IMR-90 (cell line): Measurements from ENCODE around the gene ENKUR. TPM values are rescaled to one million over a fixed set of nuclear protein-coding genes. Genes with fewer than 3 reads are reported as not detected.

Experiments
- ATAC-seq: fragments of 200-7000 bp; cut with Tn5 transposase; 2 replicates; pipeline ENCODE4 v1.9.1; 2020; ENCODE audit warnings: low read depth, mild to moderate bottlenecking, moderate library complexity
- BruUV-seq: library from RNA; stranded (reverse); fragments of 400-500 nt; replicated peaks from 2 replicates; lab custom pipeline; 2021; lab: Mats Ljungman, UMichigan
- CTCF ChIA-PET: fragments of 300-600 bp; formaldehyde crosslinking; extraction: SDS; loops from one replicate; lab custom pipeline; 2021; ENCODE audit warnings: antibody characterized with exemption; lab: Yijun Ruan, JAX
- POLR2A ChIA-PET: fragments of 300-600 bp; sonication (Branson Sonifier 250); formaldehyde crosslinking; loops from one replicate; lab custom pipeline; 2022; ENCODE audit warnings: antibody characterized with exemption; ENCODE audit not compliant: unreplicated experiment; lab: Charles Lee
- DNase-seq: peaks from one replicate; pipeline ENCODE4 v3.0.0; 2013
- H2AFZ ChIP-seq: replicated peaks from 2 replicates; pipeline ENCODE3; 2013; ENCODE audit warnings: low read length, mild to moderate bottlenecking; ENCODE audit not compliant: poor library complexity
- H2AK5ac ChIP-seq: 2 replicates; pipeline ENCODE4 v1.6.1; 2013; ENCODE audit warnings: low read depth, low read length, inconsistent platforms
- H2AK9ac ChIP-seq: replicated peaks from 2 replicates; pipeline ENCODE3; 2013; ENCODE audit warnings: mild to moderate bottlenecking, low read depth, low read length, moderate library complexity; ENCODE audit not compliant: poor library complexity
- H2BK120ac ChIP-seq: 2 replicates; pipeline ENCODE4 v1.6.1; 2013; ENCODE audit warnings: low read depth, low read length, inconsistent platforms
- H2BK15ac ChIP-seq: 3 replicates; pipeline ENCODE4 v1.6.1; 2013; ENCODE audit warnings: low read depth, low read length, inconsistent platforms
- H2BK20ac ChIP-seq: 2 replicates; pipeline ENCODE4 v1.6.1; 2013; ENCODE audit warnings: low read depth, mild to moderate bottlenecking, inconsistent platforms, low read length, moderate library complexity
- H2BK5ac ChIP-seq: 2 replicates; pipeline ENCODE4 v1.6.1; 2013; ENCODE audit warnings: mild to moderate bottlenecking, low read depth, low read length, inconsistent platforms; ENCODE audit not compliant: poor library complexity, severe bottlenecking
- H3K14ac ChIP-seq: replicated peaks from 2 replicates; pipeline ENCODE4 v1.6.1; 2013; ENCODE audit warnings: low read depth, low read length, inconsistent platforms
- H3K18ac ChIP-seq: 2 replicates; pipeline ENCODE4 v1.6.1; 2013; ENCODE audit warnings: low read depth, low read length, control low read depth
- H3K23ac ChIP-seq: 2 replicates; pipeline ENCODE4 v1.6.1; 2013; ENCODE audit warnings: low read depth, low read length, inconsistent platforms
- H3K27ac ChIP-seq: 2 replicates; pipeline ENCODE4 v1.5.1; 2013; ENCODE audit warnings: mild to moderate bottlenecking, control low read depth, low read length; ENCODE audit not compliant: insufficient read depth
- H3K27me3 ChIP-seq: 2 replicates; pipeline ENCODE4 v1.6.1; 2013; ENCODE audit warnings: low read length; ENCODE audit not compliant: control insufficient read depth, insufficient read depth
- H3K36me3 ChIP-seq: 2 replicates; pipeline ENCODE4 v1.6.1; 2013; ENCODE audit warnings: low read length, mixed read lengths; ENCODE audit not compliant: control insufficient read depth, insufficient read depth
- H3K4ac ChIP-seq: 2 replicates; pipeline ENCODE4 v1.6.1; 2013; ENCODE audit warnings: low read depth, low read length, inconsistent platforms
- H3K4me1 ChIP-seq: 2 replicates; pipeline ENCODE4 v1.6.1; 2013; ENCODE audit warnings: low read length, mixed read lengths; ENCODE audit not compliant: control insufficient read depth, insufficient read depth
- H3K4me2 ChIP-seq: 2 replicates; pipeline ENCODE4 v1.6.1; 2013; ENCODE audit warnings: low read depth, mild to moderate bottlenecking, control low read depth, low read length, moderate library complexity
- H3K4me3 ChIP-seq: 2 replicates; pipeline ENCODE4 v1.5.1; 2013; ENCODE audit warnings: low read depth, mild to moderate bottlenecking, control low read depth, low read length, moderate library complexity; ENCODE audit not compliant: insufficient read depth
- H3K56ac ChIP-seq: 2 replicates; pipeline ENCODE4 v1.6.1; 2013; ENCODE audit warnings: low read length, inconsistent platforms; ENCODE audit not compliant: insufficient read depth; ENCODE audit errors: extremely low read depth
- H3K79me1 ChIP-seq, 2 experiments: 2 replicates each; pipeline ENCODE4 v1.6.1; 2013; ENCODE audit warnings: low read length in 2 of 2, inconsistent platforms in 1 of 2, low read depth in 1 of 2
- H3K9ac ChIP-seq: 2 replicates; pipeline ENCODE4 v1.6.1; 2013; ENCODE audit warnings: low read depth, low read length, control low read depth
- H3K9me1 ChIP-seq: 2 replicates; pipeline ENCODE4 v1.6.1; 2013; ENCODE audit warnings: low read length, inconsistent platforms; ENCODE audit not compliant: insufficient read depth
- H3K9me3 ChIP-seq: 2 replicates; pipeline ENCODE4 v1.6.1; 2013; ENCODE audit warnings: low read length; ENCODE audit not compliant: control insufficient read depth, insufficient read depth
- H4K20me1 ChIP-seq: 2 replicates; pipeline ENCODE4 v1.6.1; 2013; ENCODE audit warnings: low read length, inconsistent platforms; ENCODE audit not compliant: insufficient read depth
- H4K5ac ChIP-seq: 2 replicates; pipeline ENCODE4 v1.6.1; 2013; ENCODE audit warnings: mild to moderate bottlenecking, low read depth, low read length, control low read depth
- H4K8ac ChIP-seq, 2 experiments: 2 replicates each; pipeline ENCODE4 v1.6.1; 2013; ENCODE audit warnings: low read depth in 2 of 2, low read length in 2 of 2, control low read depth in 1 of 2, inconsistent platforms in 1 of 2
- H4K91ac ChIP-seq: 2 replicates; pipeline ENCODE4 v1.6.1; 2013; ENCODE audit warnings: low read depth, low read length, inconsistent platforms; ENCODE audit not compliant: insufficient read depth
- CHD1 ChIP-seq: IDR thresholded peaks from 2 replicates; pipeline ENCODE4 v1.6.1; 2012; ENCODE audit warnings: low read depth, low read length, improper control_type of control experiment
- CTCF ChIP-seq: conservative IDR thresholded peaks from 2 replicates; pipeline ENCODE4 v1.5.1; 2012; ENCODE audit warnings: mild to moderate bottlenecking, low read depth, low read length, improper control_type of control experiment
- ELK1 ChIP-seq: fragments of 150-350 bp; IDR thresholded peaks from 2 replicates; pipeline ENCODE4 v1.6.1; 2016; ENCODE audit warnings: low read depth, mild to moderate bottlenecking, low read length, moderate library complexity, borderline replicate concordance
- MAZ ChIP-seq: IDR thresholded peaks from 2 replicates; pipeline ENCODE4 v1.6.1; 2012; ENCODE audit warnings: low read depth, mild to moderate bottlenecking, low read length, improper control_type of control experiment, moderate library complexity, borderline replicate concordance
- MXI1 ChIP-seq: IDR thresholded peaks from 2 replicates; pipeline ENCODE4 v1.6.1; 2012; ENCODE audit warnings: low read depth, mild to moderate bottlenecking, low read length, moderate library complexity, borderline replicate concordance
- POLR2A ChIP-seq: IDR thresholded peaks from 2 replicates; pipeline ENCODE4 v1.6.1; 2012; ENCODE audit warnings: mild to moderate bottlenecking, low read depth, low read length
- RCOR1 ChIP-seq: IDR thresholded peaks from 2 replicates; pipeline ENCODE4 v1.6.1; 2012; ENCODE audit warnings: mild to moderate bottlenecking, low read length, improper control_type of control experiment; ENCODE audit not compliant: insufficient replicate concordance
- RFX5 ChIP-seq: IDR thresholded peaks from 2 replicates; pipeline ENCODE4 v1.8.0; 2012; ENCODE audit warnings: low read depth, mild to moderate bottlenecking, low read length, moderate library complexity
- SMC3 ChIP-seq: fragments of 150-350 bp; IDR thresholded peaks from 2 replicates; pipeline ENCODE4 v1.6.1; 2016; ENCODE audit warnings: low read depth, mild to moderate bottlenecking, antibody characterized with exemption, low read length, moderate library complexity
- WGBS, 2 experiments: methylation state at CpG; one replicate each; pipeline versions ENCODE4 v1.1.5 to v1.1.7; 2013; ENCODE audit warnings: missing lambda C conversion rate in 2 of 2; ENCODE audit not compliant: insufficient read length in 1 of 2; ENCODE audit errors: extremely low coverage in 2 of 2; 5-methylcytosine and 5-hydroxymethylcytosine counted together
- dilution Hi-C: fragments of 300-500 bp; cut with HindIII; formaldehyde crosslinking; loops from one replicate; pipeline ENCODE4 v1.14.3; 2018; ENCODE audit warnings: low sequenced_read_pairs; ENCODE audit not compliant: unreplicated experiment
- in situ Hi-C: fragments of 300-500 bp; cut with MboI; formaldehyde crosslinking; loops from 3 replicates; pipeline ENCODE4 v1.14.3; 2019; ENCODE audit warnings: low sequenced_read_pairs, inconsistent platforms, mixed read lengths
- intact Hi-C: fragments of 100-400 bp; cut with micrococcal nuclease; formaldehyde crosslinking; loops from 2 replicates; pipeline ENCODE4 v1.10.0; 2022
- polyA plus RNA-seq, 3 experiments: library from polyadenylated mRNA; depleted of rRNA; stranded (reverse); fragments of >200 nt; gene quantifications; 2 replicates each; pipeline ENCODE4 v1.2.3, GENCODE V29; 2012; ENCODE audit warnings: low replicate concordance in 1 of 3
- total RNA-seq: library from RNA; depleted of rRNA; stranded (reverse); fragments of >200 nt; gene quantifications from 2 replicates; pipeline ENCODE4 v1.2.3, GENCODE V29; 2012

The ENKUR gene
- total and polyA plus RNA-seq, 2 of the 4 experiments (the other 2 are of a cell fraction) = not detected

GRCh38 chr10:25056726-25057125, 40.8 kb upstream of the ENKUR start:
- H3K79me1 ChIP-seq = no peaks in the 10 kb centered on the region
- TF ChIP-seq MAZ (no peak), CHD1 (no peak), MXI1 (no peak), POLR2A (no peak), RFX5 (no peak), SMC3 (no peak), ELK1 (no peak), RCOR1 (no peak), CTCF (no peak)
- H4K91ac ChIP-seq = no peak overlapping the region
- H3K56ac ChIP-seq = no peak overlapping the region
- in situ Hi-C loops = no loop called here
- no peak overlapping the region for H2BK20ac ChIP-seq
- intact Hi-C loops = no loop called here
- no peak overlapping the region for H4K8ac ChIP-seq
- no CpG with 5 or more reads among the region's 3 CpGs for WGBS, 2 experiments
- H4K20me1 ChIP-seq = no peaks in the 10 kb centered on the region
- POLR2A ChIA-PET = no interaction called here
- no peaks in the 10 kb centered on the region for H3K36me3 ChIP-seq
- dilution Hi-C loops = no loop called here
- H3K4me2 ChIP-seq = no peak overlapping the region
- H3K18ac ChIP-seq = no peak overlapping the region
- H2AFZ ChIP-seq = no peak overlapping the region
- no peak overlapping the region for H3K27ac ChIP-seq
- no TSS peak for BruUV-seq
- 0 out of 2 replicates have a peak, but pooled peaks cover 1% of the 10 kb centered on the region for H3K4me1 ChIP-seq
- H3K4ac ChIP-seq = no peak overlapping the region
- H3K9me3 ChIP-seq = no peaks in the 10 kb centered on the region
- H2BK5ac ChIP-seq = no peak overlapping the region
- H3K27me3 ChIP-seq = peaks cover 2% of the 10 kb centered on the region; the same call in 1 of the 2 replicates
- H3K23ac ChIP-seq = no peak overlapping the region
- no peak overlapping the region for H2BK120ac ChIP-seq
- H2AK5ac ChIP-seq = no peak overlapping the region
- DNase-seq (no peak), ATAC-seq (no peak)
- H4K5ac ChIP-seq = no peak overlapping the region
- H3K4me3 ChIP-seq = no peak overlapping the region
- no peak overlapping the region for H2AK9ac ChIP-seq
- no peak overlapping the region for H2BK15ac ChIP-seq
- 0 out of 2 replicates have a peak, but pooled peaks cover 3% of the 10 kb centered on the region for H3K9me1 ChIP-seq
- H3K9ac ChIP-seq = no peak overlapping the region
- no peak overlapping the region for H3K14ac ChIP-seq
- CTCF ChIA-PET = interaction anchor here (0.8 kb wide), 1 partner anchor 25 kb away, joined by 4 read pairs; no protein-coding TSS in a partner anchor
